Psoas muscle (tissue), 8 donors: ENCODE results near the gene RPL41. TPM values are rescaled to one million over a fixed set of nuclear protein-coding genes. Genes with fewer than 3 reads are reported as not detected.

ENCODE experiments used
- ATAC-seq, 4 donors: fragments of 200-7000 bp; cut with Tn5 transposase; one replicate each; pipeline ENCODE4 v1.9.1; 2020; ENCODE audit warnings: moderate library complexity in 3 of 4, mild to moderate bottlenecking in 2 of 4
- DNase-seq, 2 donors: peaks; one replicate each; pipeline ENCODE4 v3.0.0-alpha.2; 2020
- H3K27ac ChIP-seq: fragments of 200-600 bp; one replicate; pipeline ENCODE4 v1.8.0; 2022
- H3K27me3 ChIP-seq, 3 donors: fragments of 200-600 bp in 1 of 3; one replicate each; pipeline versions ENCODE4 v1.6.1 to v1.8.0; 2013 to 2022; ENCODE audit warnings: low read length in 2 of 3, mild to moderate bottlenecking in 2 of 3, moderate library complexity in 1 of 3; ENCODE audit not compliant: insufficient read depth in 3 of 3
- H3K36me3 ChIP-seq, 2 donors: fragments of 200-600 bp in 1 of 2; one replicate each; pipeline versions ENCODE4 v1.6.1 to v1.8.0; 2013 to 2022; ENCODE audit warnings: low read depth in 1 of 2, mild to moderate bottlenecking in 1 of 2, moderate library complexity in 1 of 2; ENCODE audit not compliant: insufficient read depth in 1 of 2
- H3K4me1 ChIP-seq: fragments of 200-600 bp; one replicate; pipeline ENCODE4 v1.8.0; 2022
- H3K4me3 ChIP-seq: fragments of 200-600 bp; one replicate; pipeline ENCODE4 v1.8.0; 2022; ENCODE audit warnings: mild to moderate bottlenecking
- H3K9me3 ChIP-seq: fragments of 200-600 bp; one replicate; pipeline ENCODE4 v1.8.0; 2022
- CTCF ChIP-seq: fragments of 200-600 bp; IDR thresholded peaks from one replicate; pipeline ENCODE4 v1.8.0; 2022; ENCODE audit warnings: antibody characterized with exemption
- WGBS, 3 donors: extraction: QIAGEN DNeasy Blood & Tissue Kit; methylation state at CpG; one replicate each; pipeline versions ENCODE4 v1.1.6 to v1.1.7; 2013; 5-methylcytosine and 5-hydroxymethylcytosine counted together
- intact Hi-C, 2 donors: fragments of 100-400 bp; cut with DNase I; formaldehyde crosslinking; loops; one replicate each; pipeline versions ENCODE4 v1.11.0 to v1.14.2; 2022
- polyA plus RNA-seq, 3 donors: library from polyadenylated mRNA; stranded (reverse); fragments of 200-250 nt; gene quantifications; one replicate each; pipeline ENCODE4 v1.2.3, GENCODE V29; 2013
- total RNA-seq, 4 donors: library from RNA; stranded (reverse); fragmentation: NEBNext Ultra II Directional in 2 of 4; extraction: Animal tissue kit (Norgen Biotek cat#: 25700) in 2 of 4; gene quantifications; one replicate each; pipeline versions ENCODE4 v1.2.1 to v1.2.4, GENCODE V29; 2021 to 2023
- donor health status: healthy with polysubstance abuse.
- donor health status: DM: no; HTN: no; CAD: no; lungs with moderate emphysema.
- donor health status: Bipolar disorder and iron deficiency.
- donor health status: healthy.
- donor health status: DM: yes; HTN: yes; CAD: no.
- donor health status: DM: no; HTN: no; CAD: no.
- donor health status: DM: no; HTN: no; CAD: no.
- donor health status: DM: yes; HTN: yes; CAD: no.

RPL41 gene
- total and polyA plus RNA-seq, 7 donors: 2,052 to 4,096 (median 2,475) TPM

GRCh38 chr12:56160193-56160763 is 43.8 kb downstream of the RPL41 start:
- no peak for ATAC-seq
- WGBS, 3 donors: 41 to 49% (median 46%) methylated on average over 7 of the region's 7 CpGs

GRCh38 chr12:56160894-56161689 is 44.7 kb downstream of the RPL41 start:
- Histone ChIP-seq H3K4me1 (peaks cover 27% of the 10 kb centered on the region), H3K9me3 (no peaks in the 10 kb centered on the region), H3K27ac (peak overlapping the region; percentile 94), H3K4me3 (peak overlapping the region; percentile 95), H3K36me3 (peaks cover 21 to 67% of the 10 kb centered on the region in 2 donors), H3K27me3 (no peaks in the 10 kb centered on the region)
- DNase-seq: no peak
- no peak for ATAC-seq
- intact Hi-C loops: loop anchor here in 1 of 2 donors (2.0 kb wide), 1 partner anchor 28 kb away; the partner anchor contains the start of gene SMARCC2
- TF ChIP-seq CTCF: no peak
- WGBS, 3 donors: 65 to 75% (median 68%) methylated on average over 11 of the region's 11 CpGs

More at GRCh38 chr12:56160193-56160763, 43.8 kb downstream of the RPL41 start:
- H3K4me1 ChIP-seq: peaks cover 27% of the 10 kb centered on the region
- peaks cover 21 to 59% of the 10 kb centered on the region in 2 donors for H3K36me3 ChIP-seq
- no peaks in the 10 kb centered on the region for H3K9me3 ChIP-seq
- peak overlapping the region; percentile 94 for H3K27ac ChIP-seq
- H3K27me3 ChIP-seq: no peaks in the 10 kb centered on the region
- intact Hi-C loops: loop anchor here in 1 of 2 donors (2.0 kb wide), 1 partner anchor 29 kb away; the partner anchor contains the start of gene SMARCC2
- DNase-seq: peak in 1 of 2 donors; percentile 49
- no peak for TF ChIP-seq CTCF
- H3K4me3 ChIP-seq: peak overlapping the region; percentile 95

DNA sequence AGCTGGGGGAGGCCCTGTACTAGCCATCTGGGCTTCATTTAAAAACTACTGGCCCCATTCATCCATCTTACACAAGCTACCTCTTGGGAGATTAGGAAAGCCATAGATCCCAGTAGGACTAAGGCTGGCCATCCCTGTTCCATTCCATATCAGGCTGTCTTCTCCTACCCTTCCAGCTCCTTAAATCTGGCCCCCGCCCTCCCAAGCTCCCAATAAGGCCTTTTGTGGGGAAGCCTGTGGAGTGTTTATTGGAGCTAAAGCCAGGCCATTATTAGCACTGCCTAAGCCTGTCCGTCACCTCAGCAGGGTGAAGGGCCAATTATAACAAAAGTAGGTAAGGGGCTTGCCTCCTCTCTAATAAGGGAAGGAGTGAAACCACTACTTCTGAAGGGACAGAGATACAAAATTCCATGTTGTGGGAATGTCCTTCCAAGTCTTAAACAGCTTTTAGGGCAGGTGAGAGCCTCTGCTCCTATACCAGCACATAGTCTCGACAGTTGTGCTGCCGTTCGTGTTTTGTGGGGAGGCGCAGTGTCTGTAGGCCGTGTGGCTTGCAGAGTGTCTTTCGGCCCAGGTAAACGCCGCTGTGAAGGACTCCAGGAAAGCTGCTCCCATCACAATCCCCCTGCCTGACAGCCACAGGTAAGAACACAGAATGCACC is 45.4 kb downstream of the RPL41 start:
- ATAC-seq (no peak), DNase-seq (no peak)
- intact Hi-C loops: loop anchor here in 1 of 2 donors (2.0 kb wide), 1 partner anchor 27 kb away; the partner anchor contains the start of gene SMARCC2
- H3K4me1 ChIP-seq: peaks cover 27% of the 10 kb centered on the region
- peak overlapping the region; percentile 94 for H3K27ac ChIP-seq
- H3K27me3 ChIP-seq: no peaks in the 10 kb centered on the region
- no peaks in the 10 kb centered on the region for H3K9me3 ChIP-seq
- peaks cover 21 to 75% of the 10 kb centered on the region in 2 donors for H3K36me3 ChIP-seq
- 67 to 69% (median 67%) methylated on average over 10 of the region's 10 CpGs for WGBS, 3 donors
- H3K4me3 ChIP-seq: peak overlapping the region; percentile 95
- TF ChIP-seq CTCF: no peak

GRCh38 chr12:56162468-56163290 is 46.2 kb downstream of the RPL41 start:
- Histone ChIP-seq H3K27ac (peak overlapping the region; percentile 94), H3K9me3 (no peaks in the 10 kb centered on the region), H3K36me3 (peaks cover 21 to 83% of the 10 kb centered on the region in 2 donors), H3K4me1 (peaks cover 23% of the 10 kb centered on the region), H3K4me3 (no peak overlapping the region), H3K27me3 (no peaks in the 10 kb centered on the region)
- intact Hi-C loops: no loop called here
- no peak for TF ChIP-seq CTCF
- 50 to 62% (median 52%) methylated on average over 11 of the region's 11 CpGs for WGBS, 3 donors
- ATAC-seq (no peak), DNase-seq (no peak)
